Fibroblast of the aortic adventitia (primary cell): ENCODE measurements around the gene CDCP2. TPM values are rescaled to one million over a fixed set of nuclear protein-coding genes. Genes with fewer than 3 reads are reported as not detected.
A peak's percentile ranks its signal among the peaks of the same experiment; 100 is the strongest.
"Not testable (repeated sequence)": the region's sequence is repeated elsewhere in the genome, so short reads cannot be mapped to it uniquely, and the experiment has no call there.

Experiments used
- DNase-seq: peaks from one replicate; pipeline ENCODE4 v3.0.0-alpha.2; 2010; ENCODE audit warnings: low read depth
- H3K4me3 ChIP-seq: 2 replicates; pipeline ENCODE4 v1.5.1; 2011; ENCODE audit warnings: low read depth, mild to moderate bottlenecking, control low read depth, low read length, moderate library complexity
- CTCF ChIP-seq: IDR thresholded peaks from 2 replicates; pipeline ENCODE4 v1.5.1; 2011; ENCODE audit warnings: mild to moderate bottlenecking, low read length, control low read depth, inconsistent platforms; ENCODE audit not compliant: insufficient read depth
- total RNA-seq: library from RNA; depleted of rRNA; stranded (reverse); fragments of >200 nt; gene quantifications from 2 replicates; pipeline ENCODE4 v1.2.3, GENCODE V29; 2012; ENCODE audit warnings: low replicate concordance

CDCP2 gene
- total RNA-seq, 1 donor: not detected

- no peak overlapping the region for H3K4me3 ChIP-seq
- no peak for DNase-seq
- TF ChIP-seq CTCF: no peak
Observed at GRCh38 chr1:54108156-54108555, 44.6 kb downstream of the CDCP2 start.

DNA sequence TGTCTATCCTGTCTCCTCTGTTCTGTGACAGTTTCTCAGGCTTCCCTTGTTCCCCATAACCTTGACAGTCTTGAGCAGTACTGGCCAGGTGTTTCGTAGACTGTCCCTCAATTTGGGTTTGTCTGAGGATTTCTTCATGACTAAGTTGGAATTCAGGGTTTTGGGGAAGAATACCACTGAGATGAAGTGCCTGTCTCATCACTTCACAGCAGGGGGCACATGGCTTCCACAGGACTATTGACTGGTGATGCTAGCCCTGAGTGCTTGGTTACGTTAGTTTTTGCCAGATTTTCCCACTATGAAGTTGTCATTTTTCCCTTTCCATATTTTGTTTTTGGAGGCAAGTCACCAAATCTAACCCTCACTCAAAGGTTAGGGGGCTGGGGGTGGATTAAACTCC is 45.7 kb downstream of the CDCP2 start:
- no peak overlapping the region for H3K4me3 ChIP-seq
- peak; percentile 25 for TF ChIP-seq CTCF
- DNase-seq: no peak

- no peak for TF ChIP-seq CTCF
- H3K4me3 ChIP-seq: no peak overlapping the region
- no peak for DNase-seq
Observed at GRCh38 chr1:54105736-54106269, 47.0 kb downstream of the CDCP2 start.

GRCh38 chr1:54105080-54105479 is 47.7 kb downstream of the CDCP2 start:
- no peak overlapping the region for H3K4me3 ChIP-seq
- no peak for DNase-seq
- TF ChIP-seq CTCF: no peak

- not testable (repeated sequence) for DNase-seq, H3K4me3 ChIP-seq
Observed at GRCh38 chr1:54104613-54105012, 48.2 kb downstream of the CDCP2 start.

DNA sequence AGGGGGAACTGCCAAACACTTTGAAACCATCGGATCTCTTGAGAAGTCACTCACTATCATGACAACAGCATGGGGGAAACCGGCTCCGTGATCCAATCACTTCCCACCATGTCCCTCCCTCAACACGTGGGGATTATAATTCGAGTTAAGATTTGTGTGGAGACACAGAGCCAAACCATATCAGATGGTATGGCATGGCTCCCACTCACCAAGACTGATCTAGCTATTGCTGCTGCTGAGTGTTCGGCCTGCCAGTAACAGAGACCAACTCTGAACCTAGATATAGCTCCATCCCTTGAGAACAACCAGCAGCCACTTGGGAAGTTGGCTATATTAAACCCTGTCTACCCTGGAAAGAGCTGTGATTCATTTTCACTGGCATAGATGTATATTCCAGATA is 49.4 kb downstream of the CDCP2 start:
- no peak for DNase-seq
- no peak for TF ChIP-seq CTCF
- no peak overlapping the region for H3K4me3 ChIP-seq

DNA sequence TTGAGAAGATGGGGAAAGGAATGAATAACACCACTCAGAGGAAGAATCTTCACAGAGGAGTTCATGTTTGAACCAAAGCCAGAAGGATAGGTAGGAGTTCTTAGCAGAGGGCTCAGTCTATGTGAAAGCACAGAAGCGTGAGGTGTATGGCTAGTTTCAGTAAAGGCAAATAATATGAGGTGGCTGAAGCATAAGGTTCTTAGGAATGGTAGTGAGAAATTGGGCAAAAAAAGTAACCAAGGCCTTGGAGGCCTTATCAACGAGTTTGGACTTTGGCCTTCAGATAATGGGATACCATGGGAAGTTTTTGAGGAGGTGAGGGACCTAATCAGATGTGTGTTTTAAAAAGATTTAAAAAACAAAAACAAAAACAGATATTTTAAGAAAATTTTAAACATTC is 52.3 kb downstream of the CDCP2 start:
- H3K4me3 ChIP-seq: no peak overlapping the region
- no peak for TF ChIP-seq CTCF
- DNase-seq: no peak
